HG02884 (cell line): Measurements from ENCODE around the gene WDFY2.
"Not testable (repeated sequence)": the region's sequence is repeated elsewhere in the genome, so short reads cannot be mapped to it uniquely, and the experiment has no call there.

ENCODE experiments used
- ATAC-seq: cut with Tn5 transposase; IDR thresholded peaks from one replicate; pipeline ENCODE4 v1.9.1; 2021; ENCODE audit warnings: mild to moderate bottlenecking, moderate library complexity; ENCODE audit not compliant: unreplicated experiment

WDFY2 gene

DNA sequence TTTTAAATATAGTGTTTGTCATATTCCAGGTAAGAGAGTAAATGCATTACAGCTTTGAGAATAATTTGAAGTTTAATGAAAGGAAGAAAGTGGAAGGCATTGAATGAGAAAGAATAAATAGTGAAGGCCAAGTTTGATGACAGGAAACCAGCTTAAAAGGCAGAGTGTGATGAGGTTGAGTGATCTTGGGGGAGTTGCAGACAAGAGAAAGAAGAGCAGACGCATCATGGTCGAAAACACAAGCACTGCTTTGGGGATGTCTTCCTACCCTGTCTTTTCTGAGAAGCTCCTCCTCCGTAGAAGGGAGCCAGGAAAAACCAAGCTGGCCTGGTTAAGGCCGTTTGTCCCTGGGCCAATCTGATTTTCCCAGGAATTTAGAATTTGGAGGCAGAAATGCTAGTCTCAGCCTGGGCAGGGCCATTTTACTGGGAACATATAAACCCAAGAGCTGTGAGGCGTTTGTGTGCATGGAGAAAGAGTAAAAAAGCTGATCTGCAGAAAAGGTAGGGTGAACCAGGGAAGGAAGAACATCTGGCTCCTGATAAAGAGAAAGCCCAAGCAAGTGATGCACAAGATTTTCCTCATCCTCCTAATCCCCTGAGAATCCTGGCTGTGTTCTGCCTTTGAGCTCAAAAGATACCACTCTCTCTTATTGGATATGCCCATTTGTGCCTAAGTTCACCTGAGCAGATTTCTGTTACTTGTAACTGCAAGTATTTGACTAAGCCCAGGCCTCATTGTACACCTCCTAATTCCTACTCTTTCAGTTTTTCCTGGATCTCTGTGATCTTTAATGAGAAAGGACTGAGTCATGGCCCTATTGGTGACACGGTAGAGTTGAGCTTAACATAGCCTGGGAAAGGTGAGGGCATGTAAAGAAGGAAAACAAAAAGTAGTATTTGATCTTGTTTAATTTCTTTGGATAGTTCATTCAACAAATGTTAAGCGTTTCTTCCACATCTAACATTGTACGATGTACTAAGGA lies 80.0 kb downstream of the WDFY2 start:
- ATAC-seq, result no peak

DNA sequence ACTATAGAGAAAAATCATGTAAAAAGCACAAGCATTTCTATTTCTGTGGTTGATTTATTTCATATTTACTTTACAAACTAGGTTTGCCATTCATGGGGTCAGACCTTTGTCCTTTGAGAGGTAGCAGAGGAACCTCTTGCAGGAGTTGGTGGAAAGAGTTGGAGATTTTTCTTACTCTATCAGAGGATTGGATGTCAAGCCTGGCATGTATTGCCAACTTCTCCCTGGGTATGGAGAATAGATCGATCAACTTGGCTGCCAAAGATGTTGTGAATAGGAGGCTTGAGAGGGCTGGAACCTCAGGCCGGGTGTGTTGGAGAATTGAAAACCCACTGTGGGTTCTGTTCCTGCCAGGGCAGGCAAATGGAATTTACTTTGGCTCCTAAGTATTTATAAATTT lies 81.2 kb downstream of the WDFY2 start:
- ATAC-seq, result no peak

DNA sequence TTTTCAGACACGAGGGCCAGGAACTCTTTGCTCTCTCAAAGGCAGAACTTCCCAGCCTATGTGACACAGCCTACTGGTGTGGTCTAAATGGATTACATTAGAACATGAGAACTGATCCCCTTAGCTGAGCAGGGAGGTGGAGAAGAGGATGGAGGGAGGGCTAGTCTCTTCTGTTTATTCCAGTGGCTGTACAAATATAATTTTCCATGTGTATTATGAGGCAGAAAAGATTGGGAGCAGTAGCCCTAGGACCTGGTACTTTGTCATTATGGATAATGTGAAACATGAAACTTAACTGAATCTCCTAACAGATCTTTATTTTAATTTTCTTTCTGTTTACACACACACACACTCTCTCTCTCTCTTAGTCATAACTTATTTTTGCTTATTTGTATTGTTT lies 82.1 kb downstream of the WDFY2 start:
- no peak for ATAC-seq

DNA sequence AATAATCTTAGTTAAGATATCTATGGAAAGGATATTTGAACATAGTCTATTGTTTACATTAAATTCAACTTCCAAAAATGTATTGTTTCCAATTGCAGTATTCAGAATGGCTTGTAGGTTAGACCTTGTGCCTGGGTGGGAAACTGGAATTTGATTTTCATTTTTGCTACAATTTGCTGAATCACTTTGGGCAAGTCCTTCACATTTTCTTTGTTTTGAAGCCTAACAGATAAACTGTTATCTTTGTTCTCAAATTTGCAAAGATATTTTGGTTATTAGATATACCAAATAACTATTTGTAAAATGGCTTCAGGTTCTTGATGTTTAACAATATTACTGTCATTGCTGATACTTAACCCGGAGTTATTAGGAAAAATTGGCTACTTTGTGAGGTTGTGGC lies 82.6 kb downstream of the WDFY2 start:
- ATAC-seq, result no peak

DNA sequence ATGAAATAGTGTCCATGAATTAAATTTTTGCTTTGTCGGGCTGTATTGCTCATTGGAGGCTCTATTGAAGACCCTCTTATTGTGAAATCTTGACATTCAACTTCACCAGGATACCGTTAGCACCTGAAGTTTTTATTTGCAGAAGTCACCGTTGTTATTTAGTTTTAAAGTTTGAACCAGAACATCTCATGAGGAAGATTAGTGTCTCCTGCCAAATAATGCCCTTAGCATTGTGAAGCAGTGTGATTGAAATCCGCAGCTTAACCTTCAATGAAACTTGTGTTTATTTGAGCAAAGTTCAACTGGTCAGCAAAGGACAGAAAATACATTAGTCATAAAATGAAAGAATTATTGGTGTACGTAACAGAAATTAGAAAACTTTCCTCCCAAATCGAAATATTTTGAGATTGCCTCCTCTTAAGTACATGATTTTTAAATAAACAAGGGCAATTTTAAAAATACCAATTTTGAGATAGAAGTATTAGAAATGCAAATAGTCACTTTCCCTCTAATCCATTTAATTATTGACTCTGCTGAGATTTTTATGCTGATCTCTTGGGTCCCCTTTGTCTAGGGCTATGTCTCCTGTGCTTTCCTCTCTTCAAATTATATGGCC lies 84.4 kb downstream of the WDFY2 start:
- ATAC-seq, result no peak

DNA sequence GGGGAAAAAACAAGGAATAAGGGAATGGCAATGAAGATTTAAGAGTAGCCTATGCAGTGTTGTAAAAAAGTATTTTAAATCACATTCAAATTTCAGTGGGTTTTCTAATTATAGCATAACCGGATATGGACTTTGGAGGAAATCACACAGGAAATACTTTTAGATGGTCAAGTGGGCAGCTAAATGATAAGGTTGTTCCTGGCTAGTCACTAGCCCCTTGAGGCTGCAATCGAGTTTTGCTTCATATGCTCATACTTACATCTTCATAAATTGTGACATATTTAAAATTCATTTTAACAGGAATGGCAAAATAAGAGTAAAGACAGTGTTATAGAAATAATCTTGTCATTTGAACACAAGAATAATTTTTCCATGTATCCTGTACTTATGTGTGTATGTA lies 88.9 kb downstream of the WDFY2 start:
- no peak for ATAC-seq

DNA sequence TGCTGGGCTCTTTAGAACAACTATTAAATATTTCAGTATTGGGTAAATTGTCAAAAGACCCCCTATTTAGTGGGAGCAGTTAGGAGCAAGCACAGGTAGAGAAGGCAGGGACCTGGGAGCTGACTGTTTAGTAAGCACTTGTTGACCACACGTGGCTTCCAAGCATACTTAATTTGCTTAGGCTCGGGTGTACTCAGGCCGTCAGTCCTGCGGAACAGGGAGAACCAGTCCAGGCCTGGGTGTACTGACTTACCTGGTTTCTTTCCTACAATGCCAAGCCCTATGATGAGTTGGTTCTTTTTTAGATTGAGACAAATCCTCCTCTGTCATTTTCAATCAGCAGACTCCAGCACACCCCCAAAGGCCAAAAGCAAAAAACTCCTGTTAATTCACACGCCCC lies 90.0 kb downstream of the WDFY2 start:
- ATAC-seq, result no peak

DNA sequence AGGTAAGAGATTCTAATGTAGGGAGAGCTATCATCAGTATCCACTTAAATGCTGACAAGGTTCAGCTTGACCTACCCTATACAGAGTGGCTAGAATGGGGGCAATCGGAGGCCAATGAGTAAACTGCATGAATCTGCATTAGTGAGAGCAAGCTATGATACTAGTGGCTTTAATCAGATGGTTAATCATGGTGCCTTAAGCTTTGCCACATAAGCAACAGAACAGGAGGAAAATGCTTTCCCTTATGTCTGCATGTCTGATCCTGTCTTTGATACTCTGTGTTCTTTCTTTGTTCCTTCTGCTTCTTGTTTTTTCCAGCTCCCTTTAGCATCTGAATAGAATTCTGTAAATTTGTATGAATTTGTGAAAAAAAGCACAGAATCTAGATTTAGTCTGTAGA lies 91.1 kb downstream of the WDFY2 start:
- ATAC-seq, result no peak

DNA sequence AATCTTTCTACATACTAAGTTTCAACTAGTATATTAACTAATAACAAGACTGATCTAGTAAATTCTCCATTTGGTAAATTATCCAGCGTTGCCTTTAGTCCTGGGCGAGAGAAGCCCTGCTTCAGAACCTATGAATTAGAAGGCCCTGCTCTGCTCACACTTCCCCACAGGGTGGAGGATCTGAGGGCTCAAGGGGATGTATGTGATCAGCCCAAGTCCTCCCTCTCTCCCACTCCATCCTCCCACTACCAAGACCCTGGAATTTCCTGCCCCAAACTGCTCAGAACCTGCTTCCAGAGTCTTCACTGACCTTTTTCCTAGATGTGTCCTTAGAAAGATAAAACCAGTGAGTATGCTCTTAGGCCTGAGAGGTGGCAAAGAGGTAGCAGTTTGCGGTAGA lies 91.6 kb downstream of the WDFY2 start:
- no peak for ATAC-seq

DNA sequence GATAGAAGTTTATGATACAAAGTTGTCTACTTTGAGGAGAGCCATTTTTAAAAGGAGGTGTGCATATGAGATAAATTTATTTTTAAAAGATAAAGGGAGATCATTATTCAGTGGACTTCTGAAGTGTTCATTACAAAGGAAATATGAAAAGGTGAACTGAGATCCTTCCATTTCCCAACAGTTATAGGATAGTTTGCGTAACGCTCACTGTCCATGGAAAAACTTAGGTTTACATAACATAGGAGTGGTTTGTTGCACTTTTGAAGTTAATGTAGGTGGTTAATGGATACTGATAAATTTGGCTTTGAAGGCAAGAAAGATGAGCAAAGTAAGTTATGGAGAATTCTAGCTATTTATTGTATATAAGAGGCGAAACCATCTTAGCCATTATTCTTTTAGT lies 92.5 kb downstream of the WDFY2 start:
- no peak for ATAC-seq

DNA sequence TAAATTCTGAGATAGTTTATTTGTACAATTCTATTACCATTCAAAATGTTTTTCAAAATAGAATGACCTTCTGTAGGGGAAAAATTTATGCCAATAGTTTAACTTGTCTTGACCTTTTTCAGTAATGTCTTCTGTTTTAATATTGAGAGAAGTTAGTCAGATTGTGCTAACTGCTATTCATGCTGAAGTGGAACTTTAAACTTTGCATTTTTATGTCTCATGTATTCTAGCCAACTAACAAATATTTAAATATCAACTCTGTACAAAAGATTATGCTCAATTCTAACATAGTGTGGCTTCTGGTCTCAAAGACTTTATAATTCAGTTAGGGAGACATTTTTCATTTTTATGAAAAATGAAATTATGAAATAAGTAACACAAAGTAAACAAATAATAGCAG lies 94.2 kb downstream of the WDFY2 start:
- no peak for ATAC-seq

DNA sequence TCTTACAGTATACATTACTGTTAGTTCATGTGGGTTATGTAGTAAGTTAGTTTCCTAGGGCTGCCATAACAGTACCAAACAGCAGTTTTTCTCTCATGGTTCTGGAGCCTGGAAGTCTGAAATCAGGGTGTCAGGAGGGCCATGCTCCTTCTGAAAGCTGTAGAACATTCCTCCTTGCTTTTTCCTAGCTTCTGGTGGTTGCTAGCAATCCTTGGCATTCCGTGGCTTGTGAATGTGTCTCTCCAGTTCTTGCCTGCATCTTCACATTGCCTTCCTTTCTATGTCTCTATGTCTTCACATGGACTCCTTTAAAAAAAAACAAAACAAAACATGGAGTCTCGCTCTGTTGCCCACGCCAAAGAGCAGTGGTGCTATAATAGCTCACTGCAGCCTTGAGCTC lies 95.4 kb downstream of the WDFY2 start:
- ATAC-seq, result no peak

DNA sequence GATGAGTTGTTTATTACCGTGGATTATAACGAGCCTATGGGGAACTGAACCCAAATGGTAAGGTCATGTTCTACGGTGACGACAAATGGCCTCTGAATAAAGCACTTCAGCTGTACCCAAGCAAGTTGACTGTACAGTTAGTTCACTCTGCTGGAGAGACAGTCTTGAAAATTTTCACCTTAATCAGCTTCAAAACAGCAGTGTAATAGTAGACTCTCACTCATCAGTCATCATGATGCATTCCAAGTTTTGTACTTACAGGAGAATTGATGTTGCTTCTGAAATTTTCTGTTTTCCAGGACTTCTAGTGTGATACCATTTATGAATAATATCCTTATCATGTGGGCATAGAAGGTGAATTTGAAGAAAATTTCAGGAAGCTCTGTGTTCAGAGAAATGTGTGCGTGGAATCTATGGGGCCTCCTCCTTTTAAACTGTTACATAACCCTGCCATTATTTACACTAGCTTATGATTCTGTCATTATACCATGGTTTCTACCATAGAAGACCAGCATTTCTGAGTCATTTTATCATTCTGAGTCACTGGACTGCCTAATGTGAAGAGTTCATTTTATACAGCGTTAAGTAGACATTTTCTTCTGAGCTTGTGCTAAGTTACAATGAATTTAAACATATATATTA lies 96.9 kb downstream of the WDFY2 start:
- no peak for ATAC-seq

DNA sequence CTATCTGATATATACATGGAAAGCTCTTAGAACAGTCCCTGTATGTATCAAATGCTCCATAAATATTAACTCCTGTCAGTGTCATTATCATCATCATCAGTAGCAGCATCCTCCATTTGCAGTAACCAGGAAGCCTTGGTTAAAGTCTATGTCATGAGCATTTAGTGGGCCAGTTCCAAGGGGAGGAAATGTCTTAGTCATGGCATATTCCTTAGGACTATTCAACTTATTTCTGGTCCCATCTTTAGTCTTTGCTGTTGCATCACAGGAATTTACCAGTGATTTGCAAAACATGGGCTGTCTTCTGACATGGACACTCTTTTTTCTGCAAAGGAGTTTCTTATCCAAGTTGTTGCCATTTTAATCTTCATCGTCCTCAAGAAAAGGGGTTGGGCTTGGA lies 98.4 kb downstream of the WDFY2 start:
- no peak for ATAC-seq

DNA sequence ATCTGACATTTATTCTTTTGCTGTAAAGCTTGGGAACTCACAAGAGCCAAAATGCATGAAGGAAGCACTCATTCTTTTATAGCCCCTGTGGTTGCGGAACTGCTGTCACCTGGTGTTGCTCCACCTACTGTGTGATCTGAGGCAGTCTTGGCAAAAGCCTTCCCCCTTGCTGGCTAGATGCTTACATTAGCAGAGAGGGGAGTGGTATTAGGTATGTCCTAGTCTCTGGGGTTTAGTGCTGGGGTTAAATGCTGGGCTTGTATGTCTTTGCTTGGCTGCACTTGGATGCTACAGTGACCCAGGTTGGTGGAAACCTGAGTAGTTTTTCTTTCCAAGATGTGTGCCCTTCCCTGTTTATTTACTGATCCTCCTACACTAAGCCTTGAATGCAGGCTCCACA lies 99.3 kb downstream of the WDFY2 start:
- no peak for ATAC-seq

DNA sequence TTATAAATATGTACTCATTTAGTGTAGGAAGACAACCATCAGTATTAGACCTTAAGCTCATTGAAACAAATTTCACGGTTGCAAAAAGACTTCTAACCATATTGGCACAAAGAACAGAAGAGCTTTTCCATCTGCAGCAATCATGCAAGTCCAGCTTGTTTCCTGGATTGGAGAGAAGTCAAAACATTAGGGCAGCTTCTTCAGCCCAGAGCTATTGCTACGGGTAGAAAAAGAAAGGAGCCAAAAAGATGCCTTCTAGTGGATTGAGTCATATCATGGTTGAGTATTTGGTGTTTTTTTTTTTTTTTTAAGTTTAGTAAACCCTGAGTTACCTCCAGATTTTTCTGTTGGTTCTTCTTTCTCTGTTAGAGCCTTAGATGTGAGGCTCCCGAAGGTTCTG lies 99.8 kb downstream of the WDFY2 start:
- ATAC-seq, result no peak

DNA sequence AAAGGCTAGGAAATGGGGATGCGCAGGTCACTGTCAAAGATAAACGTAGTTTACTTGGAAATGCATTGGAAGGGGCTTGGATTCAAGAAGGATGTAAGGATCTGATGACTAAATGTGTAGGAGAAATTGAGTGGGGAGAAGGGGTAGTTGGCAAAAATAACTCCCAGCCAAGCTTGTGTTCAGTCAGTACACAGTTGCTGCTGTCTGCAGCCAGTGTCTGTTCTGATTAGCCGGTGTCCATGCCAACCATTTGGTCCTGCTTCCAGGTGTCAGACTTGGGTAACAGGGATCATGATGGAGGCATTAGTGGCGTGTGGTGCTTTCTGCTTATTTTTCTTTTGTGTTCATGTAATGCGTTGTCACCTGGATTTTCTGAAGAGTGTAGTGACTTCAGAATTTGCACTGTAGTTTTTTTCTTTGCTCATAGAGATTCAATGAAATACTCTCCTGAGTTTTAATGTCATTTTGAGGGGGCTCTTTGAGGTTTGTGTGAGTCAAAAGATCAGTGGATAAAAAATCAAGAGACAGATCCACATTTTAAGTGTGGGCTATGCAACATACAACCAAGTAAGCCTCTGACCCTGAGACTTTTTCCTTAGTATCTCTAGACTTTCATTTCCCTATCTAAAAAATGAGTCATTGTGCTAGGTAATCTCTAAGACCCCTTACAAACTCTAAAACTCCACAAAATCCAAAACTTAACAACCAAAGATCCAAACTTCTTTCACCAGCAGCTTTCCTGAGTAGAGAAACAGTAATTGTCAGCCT lies 103.9 kb downstream of the WDFY2 start:
- no peak for ATAC-seq

DNA sequence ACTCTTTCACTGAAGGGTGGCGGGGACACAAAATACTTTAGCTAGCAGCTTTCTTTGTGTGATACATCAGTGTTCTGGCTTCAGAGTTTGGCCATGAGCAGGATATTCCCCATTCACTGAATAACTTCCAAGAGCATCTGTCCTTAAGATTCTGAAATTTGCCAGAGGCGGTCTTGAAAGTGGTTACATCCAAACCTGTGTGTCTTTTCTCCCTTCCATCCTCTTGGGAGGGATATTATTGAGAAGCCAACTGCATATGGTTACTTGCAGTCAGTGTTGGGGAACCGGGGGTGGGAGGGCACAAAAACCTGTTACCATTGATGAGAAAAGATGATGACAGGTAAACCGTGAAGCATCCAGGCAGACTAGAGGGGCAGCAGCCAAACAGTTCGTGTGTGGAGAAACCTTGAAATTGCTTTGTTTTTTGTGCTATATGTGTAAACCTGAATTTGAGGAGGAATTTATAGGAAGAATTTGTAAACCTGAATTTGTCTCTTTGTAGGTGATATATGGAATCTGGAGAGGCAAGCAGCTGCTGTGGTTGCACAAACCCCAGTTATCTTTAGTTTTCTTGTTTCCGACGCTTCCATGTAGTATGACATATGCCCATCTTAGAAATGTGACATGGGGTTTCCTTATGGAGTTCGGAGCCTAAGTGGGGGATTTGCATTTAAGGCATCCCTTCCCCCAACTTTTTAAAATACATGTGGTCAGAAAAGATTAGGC lies 104.8 kb downstream of the WDFY2 start:
- no peak for ATAC-seq

DNA sequence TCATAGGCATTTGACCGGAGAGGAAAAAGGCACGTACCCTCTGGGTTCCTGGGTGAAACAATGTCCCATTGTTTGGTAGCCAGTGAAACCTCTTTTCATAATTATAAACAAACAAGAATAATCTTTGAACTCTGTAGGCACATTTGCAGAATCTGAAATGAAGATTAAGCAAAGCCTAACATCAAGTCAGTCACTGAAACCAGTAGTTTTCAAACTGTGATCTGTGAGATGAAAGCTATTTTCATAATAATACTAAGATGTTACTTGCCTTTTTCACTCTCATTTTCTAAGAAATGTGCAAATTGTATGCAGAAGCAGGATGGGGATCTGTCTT lies 105.4 kb downstream of the WDFY2 start:
- no peak for ATAC-seq

DNA sequence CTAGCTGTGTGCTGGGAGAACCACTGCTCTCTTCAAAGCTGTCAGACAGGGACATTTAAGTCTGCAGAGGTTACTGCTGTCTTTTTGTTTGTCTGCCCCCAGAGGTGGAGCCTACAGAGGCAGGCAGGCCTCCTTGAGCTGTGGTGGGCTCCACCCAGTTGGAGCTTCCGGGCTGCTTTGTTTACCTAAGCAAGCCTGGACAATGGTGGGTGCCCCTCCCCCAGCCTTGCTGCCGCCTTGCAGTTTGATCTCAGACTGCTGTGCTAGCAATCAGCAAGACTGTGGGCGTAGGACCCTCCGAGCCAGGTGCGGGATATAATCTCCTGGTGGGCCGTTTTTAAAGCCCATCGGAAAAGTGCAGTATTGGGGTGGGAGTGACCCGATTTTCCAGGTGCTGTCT lies 111.4 kb downstream of the WDFY2 start:
- ATAC-seq, result not testable (repeated sequence)

DNA sequence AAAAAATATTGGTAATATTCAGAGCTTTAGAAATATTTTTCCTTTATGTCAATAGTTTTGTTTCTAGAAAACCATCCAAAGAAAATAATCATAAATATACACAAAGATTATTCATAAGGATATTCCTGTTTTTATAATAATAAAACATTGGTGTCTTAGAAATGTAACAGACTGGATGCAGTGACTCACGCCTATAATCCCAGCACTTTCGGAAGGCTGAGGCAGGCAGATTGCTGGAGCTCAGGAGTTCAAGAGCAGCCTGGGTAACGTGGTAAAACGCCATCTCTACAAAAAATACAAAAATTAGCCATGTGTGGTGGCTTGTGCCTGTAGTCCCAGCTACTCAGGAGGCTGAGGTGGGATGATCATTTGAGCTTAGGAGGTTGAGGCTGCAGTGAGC lies 112.9 kb downstream of the WDFY2 start:
- no peak for ATAC-seq
